Brain microvascular endothelial cell (primary cell): ENCODE measurements around the gene PPCDC.

Experiments
- DNase-seq: peaks from one replicate; pipeline ENCODE4 v3.0.0-alpha.2; 2020
- H3K27ac ChIP-seq: fragments of 250-450 bp; sonication (Bioruptor Pico); 2 replicates; pipeline ENCODE4 v1.5.1; 2020; ENCODE audit warnings: mild to moderate bottlenecking, moderate library complexity
- H3K27me3 ChIP-seq: fragments of 250-450 bp; sonication (Bioruptor Pico); replicated peaks from 2 replicates; pipeline ENCODE4 v1.5.1; 2020; ENCODE audit warnings: mild to moderate bottlenecking
- H3K36me3 ChIP-seq: fragments of 250-450 bp; sonication (Bioruptor Pico); replicated peaks from 2 replicates; pipeline ENCODE4 v1.5.1; 2020; ENCODE audit warnings: mild to moderate bottlenecking
- H3K4me3 ChIP-seq: 2 replicates; pipeline ENCODE4 v1.5.1; 2011; ENCODE audit warnings: low read depth, mild to moderate bottlenecking, control low read depth, low read length, moderate library complexity
- in situ Hi-C: cut with HindIII; loops from 2 replicates; pipeline ENCODE4 v1.10.0; 2017; ENCODE audit warnings: low sequenced_read_pairs, low pct_ligation_motif_present
- TF ChIP-seq, protein P1 (sequence below): IDR thresholded peaks from 2 replicates; pipeline ENCODE4 v1.5.1; 2011; ENCODE audit warnings: low read depth, mild to moderate bottlenecking, moderate library complexity, low read length, control low read depth, inconsistent platforms; ENCODE audit errors: missing control alignments

PPCDC gene

DNA sequence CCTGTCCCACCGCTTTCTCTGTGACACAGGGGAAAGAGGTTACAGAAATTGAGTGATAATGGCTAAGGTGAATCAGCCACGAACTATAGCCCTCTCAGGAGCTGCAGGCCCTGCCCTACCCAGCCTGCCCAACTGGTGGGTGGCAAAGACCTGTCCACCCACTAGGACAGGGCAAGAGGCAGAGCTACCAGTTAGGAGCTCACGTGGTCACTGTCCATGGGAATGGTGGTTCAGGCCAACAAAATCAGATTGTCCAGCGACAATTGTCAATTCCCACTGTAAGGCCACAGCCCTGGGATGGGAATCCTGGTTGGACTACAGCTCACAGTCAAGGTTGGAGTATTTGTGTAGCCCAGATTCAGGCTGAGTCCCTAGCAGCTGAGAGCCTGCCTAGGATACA is 75.0 kb downstream of the PPCDC start:
- in situ Hi-C loops, result no loop called here
- no peaks in the 10 kb centered on the region for H3K36me3 ChIP-seq
- H3K4me3 ChIP-seq, result no peak overlapping the region
- DNase-seq, result no peak
- H3K27ac ChIP-seq, result no peak overlapping the region
- TF ChIP-seq, protein P1, sequence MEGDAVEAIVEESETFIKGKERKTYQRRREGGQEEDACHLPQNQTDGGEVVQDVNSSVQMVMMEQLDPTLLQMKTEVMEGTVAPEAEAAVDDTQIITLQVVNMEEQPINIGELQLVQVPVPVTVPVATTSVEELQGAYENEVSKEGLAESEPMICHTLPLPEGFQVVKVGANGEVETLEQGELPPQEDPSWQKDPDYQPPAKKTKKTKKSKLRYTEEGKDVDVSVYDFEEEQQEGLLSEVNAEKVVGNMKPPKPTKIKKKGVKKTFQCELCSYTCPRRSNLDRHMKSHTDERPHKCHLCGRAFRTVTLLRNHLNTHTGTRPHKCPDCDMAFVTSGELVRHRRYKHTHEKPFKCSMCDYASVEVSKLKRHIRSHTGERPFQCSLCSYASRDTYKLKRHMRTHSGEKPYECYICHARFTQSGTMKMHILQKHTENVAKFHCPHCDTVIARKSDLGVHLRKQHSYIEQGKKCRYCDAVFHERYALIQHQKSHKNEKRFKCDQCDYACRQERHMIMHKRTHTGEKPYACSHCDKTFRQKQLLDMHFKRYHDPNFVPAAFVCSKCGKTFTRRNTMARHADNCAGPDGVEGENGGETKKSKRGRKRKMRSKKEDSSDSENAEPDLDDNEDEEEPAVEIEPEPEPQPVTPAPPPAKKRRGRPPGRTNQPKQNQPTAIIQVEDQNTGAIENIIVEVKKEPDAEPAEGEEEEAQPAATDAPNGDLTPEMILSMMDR, result no peak
- no peaks in the 10 kb centered on the region for H3K27me3 ChIP-seq
